GM21528 (cell line): ENCODE measurements around the gene KCNG1.

Experiments used
- ATAC-seq: cut with Tn5 transposase; IDR thresholded peaks from one replicate; pipeline ENCODE4 v1.9.1; 2021; ENCODE audit warnings: mild to moderate bottlenecking, moderate library complexity; ENCODE audit not compliant: unreplicated experiment, low FRiP score

KCNG1 gene

GRCh38 chr20:51036827-51037531, 14.1 kb upstream of the KCNG1 start:
- no peak for ATAC-seq

- ATAC-seq, result no peak
Measured at GRCh38 chr20:51036226-51036625, 13.3 kb upstream of the KCNG1 start.

GRCh38 chr20:51034988-51035656, 12.2 kb upstream of the KCNG1 start:
- ATAC-seq, result no peak

GRCh38 chr20:51034476-51034875, 11.6 kb upstream of the KCNG1 start:
- ATAC-seq, result no peak

- no peak for ATAC-seq
Measured at GRCh38 chr20:51029963-51030920, 7.3 kb upstream of the KCNG1 start.

- ATAC-seq, result no peak
Measured at GRCh38 chr20:51029556-51029955, 6.6 kb upstream of the KCNG1 start.

- no peak for ATAC-seq
Measured at GRCh38 chr20:51028616-51029212, 5.8 kb upstream of the KCNG1 start.

GRCh38 chr20:51027035-51027795, 4.3 kb upstream of the KCNG1 start:
- ATAC-seq, result no peak

GRCh38 chr20:51026269-51026668, 3.4 kb upstream of the KCNG1 start:
- ATAC-seq, result no peak

GRCh38 chr20:51024761-51025160, 1.9 kb upstream of the KCNG1 start:
- no peak for ATAC-seq

GRCh38 chr20:51023617-51024155, 779 bp upstream of the KCNG1 start:
- ATAC-seq, result no peak

GRCh38 chr20:51022227-51022802, 592 bp downstream of the KCNG1 start:
- no peak for ATAC-seq

GRCh38 chr20:51021067-51022025, 1.6 kb downstream of the KCNG1 start:
- no peak for ATAC-seq

GRCh38 chr20:51020657-51021056, 2.2 kb downstream of the KCNG1 start:
- ATAC-seq, result no peak

GRCh38 chr20:51019656-51020592, 3.0 kb downstream of the KCNG1 start:
- no peak for ATAC-seq

GRCh38 chr20:51017251-51017650, 5.7 kb downstream of the KCNG1 start:
- ATAC-seq, result no peak

- no peak for ATAC-seq
Measured at GRCh38 chr20:51016521-51016920, 6.4 kb downstream of the KCNG1 start.
